ENCODE data around the gene MOCOS. TPM values are rescaled to one million over a fixed set of nuclear protein-coding genes. Genes with fewer than 3 reads are reported as not detected.
"Not testable (repeated sequence)": the region's sequence is repeated elsewhere in the genome, so short reads cannot be mapped to it uniquely, and the experiment has no call there.

MOCOS gene
- total RNA-seq, 1 donor from 2014 or later: 4.2 TPM

DNA sequence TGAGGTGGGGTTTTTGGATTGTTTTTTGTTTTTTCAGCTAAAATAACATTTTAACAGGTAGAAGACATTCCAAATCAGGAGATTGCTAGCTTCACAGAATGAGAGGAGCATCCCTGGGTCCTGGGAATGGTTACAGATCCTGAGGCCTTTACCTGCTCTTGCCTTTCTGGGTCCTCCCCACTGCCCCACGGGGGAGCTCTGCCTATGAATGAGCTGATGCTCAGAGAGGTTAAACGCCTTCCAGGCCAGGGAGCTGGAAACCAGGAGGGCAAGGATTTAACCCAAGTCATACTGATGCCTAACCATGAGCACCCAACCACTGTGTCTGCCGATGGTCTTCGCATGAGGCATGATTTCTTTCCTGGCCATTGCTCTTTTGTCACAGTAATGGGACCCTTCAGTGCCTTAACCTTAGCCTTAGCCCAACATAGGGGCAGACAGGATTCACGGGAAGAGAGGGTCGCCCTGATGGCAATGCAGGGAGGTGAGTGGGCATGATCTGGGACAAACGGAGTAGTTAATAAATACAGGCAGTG lies 16.1 kb downstream of the MOCOS start:
- no peak overlapping the region for H3K4me3 ChIP-seq
- no peaks in the 10 kb centered on the region for H3K27me3 ChIP-seq (ENCODE audit: low read depth)
- no peaks in the 10 kb centered on the region for H3K36me3 ChIP-seq
- no peaks in the 10 kb centered on the region for H3K4me1 ChIP-seq
- ATAC-seq (no peak), DNase-seq (no peak)
- TF ChIP-seq CTCF (IDR thresholded peaks at IDR 0.05): no peak
- intact Hi-C loops (cut with DNase I): no loop called here
- H3K27ac ChIP-seq: no peak overlapping the region
- peaks cover 7% of the 10 kb centered on the region for H3K9me3 ChIP-seq

DNA sequence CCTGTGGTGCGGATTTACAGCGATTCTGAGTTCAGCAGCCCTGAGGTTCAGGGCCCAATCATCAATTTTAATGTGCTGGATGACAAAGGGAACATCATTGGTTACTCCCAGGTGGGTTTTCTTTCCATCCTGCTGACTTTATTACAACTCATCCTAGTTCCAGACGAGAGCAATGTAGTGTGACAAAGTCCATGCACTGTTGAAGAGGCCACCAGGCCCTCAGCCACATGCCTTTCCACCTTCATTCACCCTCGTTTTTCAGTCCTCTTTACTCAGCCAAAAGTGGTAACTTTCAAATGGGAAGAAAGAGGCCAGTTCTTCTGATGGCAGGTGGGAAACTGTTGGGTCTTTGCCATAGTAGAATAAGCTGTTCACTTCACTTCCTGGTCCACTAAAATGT lies 17.9 kb downstream of the MOCOS start:
- Histone ChIP-seq H3K4me1 (no peaks in the 10 kb centered on the region), H3K27ac (no peak overlapping the region), H3K27me3 (ENCODE audit: low read depth) (no peaks in the 10 kb centered on the region), H3K36me3 (no peaks in the 10 kb centered on the region), H3K9me3 (peaks cover 7% of the 10 kb centered on the region), H3K4me3 (no peak overlapping the region)
- intact Hi-C loops (cut with DNase I): no loop called here
- DNase-seq (no peak), ATAC-seq (no peak)
- no peak for TF ChIP-seq CTCF (IDR thresholded peaks at IDR 0.05)

DNA sequence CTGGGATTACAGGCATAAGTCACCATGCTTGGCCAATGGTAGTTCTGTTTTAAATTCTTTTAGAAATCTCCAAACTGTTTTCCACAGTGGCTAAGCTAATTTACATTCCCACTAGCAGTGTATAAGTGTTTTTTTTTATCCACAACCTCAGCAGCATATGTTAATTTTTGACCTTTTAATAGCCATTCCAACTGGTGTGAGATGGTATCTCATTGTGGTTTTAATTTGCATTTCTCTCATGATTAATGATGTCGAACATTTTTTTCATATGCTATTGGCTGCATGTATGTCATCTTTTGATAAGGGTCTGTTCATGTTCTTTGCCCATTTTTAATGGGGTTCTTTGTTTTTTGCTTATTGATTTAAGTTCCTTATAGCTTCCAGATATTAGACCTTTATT lies 20.0 kb downstream of the MOCOS start:
- DNase-seq (no peak), ATAC-seq (no peak)
- H3K4me3 ChIP-seq: no peak overlapping the region
- H3K4me1 ChIP-seq: no peaks in the 10 kb centered on the region
- peaks cover 7% of the 10 kb centered on the region for H3K9me3 ChIP-seq
- no peaks in the 10 kb centered on the region for H3K36me3 ChIP-seq
- no peak for TF ChIP-seq CTCF (IDR thresholded peaks at IDR 0.05)
- intact Hi-C loops (cut with DNase I): no loop called here
- no peaks in the 10 kb centered on the region for H3K27me3 ChIP-seq (ENCODE audit: low read depth)
- no peak overlapping the region for H3K27ac ChIP-seq

- H3K27me3 ChIP-seq (ENCODE audit: low read depth); H3K36me3 ChIP-seq; ATAC-seq; H3K4me1 ChIP-seq; H3K4me3 ChIP-seq; H3K9me3 ChIP-seq; intact Hi-C loops (cut with DNase I); DNase-seq; H3K27ac ChIP-seq: not testable (repeated sequence)
Measured at GRCh38 chr18:36207969-36208368, 20.7 kb downstream of the MOCOS start.

- peaks cover 7% of the 10 kb centered on the region for H3K9me3 ChIP-seq
- no peaks in the 10 kb centered on the region for H3K4me1 ChIP-seq
- no peak overlapping the region for H3K4me3 ChIP-seq
- DNase-seq (no peak), ATAC-seq (no peak)
- H3K27ac ChIP-seq: no peak overlapping the region
- no peaks in the 10 kb centered on the region for H3K27me3 ChIP-seq (ENCODE audit: low read depth)
- no peak for TF ChIP-seq CTCF (IDR thresholded peaks at IDR 0.05)
- intact Hi-C loops (cut with DNase I): no loop called here
- H3K36me3 ChIP-seq: no peaks in the 10 kb centered on the region
Measured at GRCh38 chr18:36211612-36212065, 24.3 kb downstream of the MOCOS start.

DNA sequence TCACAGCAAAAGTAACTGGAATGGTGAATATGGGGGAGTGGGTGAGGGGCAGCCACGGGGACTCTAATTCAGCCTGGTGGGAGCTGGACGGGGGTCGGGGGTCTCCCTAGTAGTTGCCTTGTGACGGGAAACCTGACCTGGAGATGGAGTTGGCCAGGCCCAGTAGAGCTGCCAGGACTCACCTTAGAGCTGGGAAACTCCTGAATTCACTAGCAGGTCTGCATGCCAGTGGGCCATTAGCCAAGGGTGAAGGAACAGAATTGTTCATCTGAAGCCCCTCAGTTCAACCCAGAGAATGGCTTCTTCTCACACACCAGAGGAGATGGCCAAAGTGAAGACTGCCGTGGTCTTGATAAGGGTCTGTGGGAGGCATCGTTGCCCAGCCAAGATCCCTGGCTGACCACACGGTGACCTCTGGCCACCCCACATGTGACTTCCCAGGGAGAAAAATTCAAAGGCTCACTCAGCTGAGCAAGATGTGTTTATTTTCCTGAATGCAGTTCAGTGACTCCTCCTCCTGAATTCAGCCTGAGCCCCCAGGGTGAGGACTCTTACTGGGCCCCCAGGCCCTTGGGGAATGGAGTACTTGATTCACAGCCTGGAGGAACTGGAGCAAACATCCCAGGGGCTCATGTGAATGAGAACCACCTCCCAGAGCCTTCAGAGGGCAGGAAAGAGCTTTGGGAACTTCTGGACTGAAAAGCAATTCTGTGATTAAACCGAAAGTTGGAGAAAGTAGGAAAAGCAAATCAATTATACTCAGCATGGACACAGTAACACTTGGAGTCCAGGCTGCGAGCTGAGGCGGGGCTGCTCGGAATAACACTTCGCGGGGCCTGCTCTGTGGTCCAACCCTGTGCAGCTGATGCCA lies 25.2 kb downstream of the MOCOS start:
- Histone ChIP-seq H3K4me3 (no peak overlapping the region), H3K27ac (no peak overlapping the region), H3K27me3 (ENCODE audit: low read depth) (no peaks in the 10 kb centered on the region), H3K4me1 (no peaks in the 10 kb centered on the region), H3K36me3 (no peaks in the 10 kb centered on the region), H3K9me3 (peaks cover 7% of the 10 kb centered on the region)
- intact Hi-C loops (cut with DNase I): no loop called here
- no peak for DNase-seq
- no peak for TF ChIP-seq CTCF (IDR thresholded peaks at IDR 0.05)
- ATAC-seq: peak in 1 of 2 donors; percentile 32
